ENCODE results near the gene PAMR1.

DNA sequence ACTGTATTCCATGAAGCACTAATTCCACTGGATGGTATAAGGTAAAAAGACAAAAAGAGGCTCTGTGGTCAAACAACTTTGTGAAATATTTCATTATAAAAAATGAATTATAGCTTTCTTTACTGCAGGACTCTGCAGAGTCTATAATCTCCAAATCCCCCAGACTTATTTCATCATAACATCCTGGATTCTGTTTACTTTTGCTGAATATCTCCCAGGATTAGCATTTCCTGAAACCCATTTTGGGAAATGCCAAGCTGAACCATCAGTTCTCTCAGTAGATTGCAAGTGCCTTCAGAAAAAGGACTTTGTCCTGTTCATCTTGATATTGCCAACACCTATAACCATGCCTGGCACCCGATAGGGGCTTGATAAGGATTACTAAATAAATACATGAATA is 7.9 kb downstream of the PAMR1 start:
- TF ChIP-seq POLR2A (IDR thresholded peaks at IDR 0.05; ENCODE audit: low read length): no peak
- no peak for TF ChIP-seq GATA1 (IDR thresholded peaks at IDR 0.05; ENCODE audit: low read depth, low read length)

All from erythroblast (primary cell).